ENCODE measurements around the gene CYRIA.

The CYRIA gene

DNA sequence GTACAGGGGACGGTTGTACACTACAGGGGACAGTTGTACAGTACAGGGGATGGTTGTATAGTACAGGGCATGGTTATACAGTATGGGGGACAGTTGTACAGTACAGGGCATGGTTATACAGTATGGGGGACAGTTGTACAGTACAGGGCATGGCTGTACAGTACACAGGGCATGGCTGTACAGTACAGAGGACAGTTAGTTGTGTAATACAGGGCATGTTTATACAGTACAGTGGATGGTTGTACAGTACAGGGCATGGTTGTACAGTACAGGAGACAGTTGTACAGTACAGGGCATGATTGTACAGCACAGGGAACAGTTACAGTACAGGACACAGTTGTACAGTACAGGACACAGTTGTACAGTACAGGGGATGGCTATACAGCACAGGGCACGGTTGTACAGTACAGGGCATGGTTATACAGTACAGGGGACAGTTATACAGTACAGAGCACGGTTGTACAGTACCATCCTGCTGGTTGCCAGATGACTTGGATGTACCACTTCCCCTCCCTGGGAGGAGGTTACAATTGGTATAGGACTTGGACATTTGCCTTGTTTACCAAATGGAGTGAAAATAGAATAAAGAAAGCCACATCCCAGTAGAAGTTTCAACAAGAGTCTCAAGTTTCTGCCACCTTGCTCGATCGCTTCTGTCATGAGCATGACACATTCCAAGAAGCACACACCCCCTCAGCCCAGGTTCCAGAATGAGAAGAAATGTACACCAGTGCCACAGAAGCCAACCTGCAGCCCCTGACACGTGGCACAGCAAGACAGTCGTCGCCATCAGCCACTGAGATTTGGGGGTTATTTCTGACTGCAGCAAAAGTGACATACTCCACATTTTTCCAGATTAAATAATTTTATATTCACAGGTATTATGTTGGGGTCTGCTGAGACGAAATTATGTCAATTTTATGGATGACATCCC is 16.0 kb downstream of the CYRIA start:
- no peak for DNase-seq

DNA sequence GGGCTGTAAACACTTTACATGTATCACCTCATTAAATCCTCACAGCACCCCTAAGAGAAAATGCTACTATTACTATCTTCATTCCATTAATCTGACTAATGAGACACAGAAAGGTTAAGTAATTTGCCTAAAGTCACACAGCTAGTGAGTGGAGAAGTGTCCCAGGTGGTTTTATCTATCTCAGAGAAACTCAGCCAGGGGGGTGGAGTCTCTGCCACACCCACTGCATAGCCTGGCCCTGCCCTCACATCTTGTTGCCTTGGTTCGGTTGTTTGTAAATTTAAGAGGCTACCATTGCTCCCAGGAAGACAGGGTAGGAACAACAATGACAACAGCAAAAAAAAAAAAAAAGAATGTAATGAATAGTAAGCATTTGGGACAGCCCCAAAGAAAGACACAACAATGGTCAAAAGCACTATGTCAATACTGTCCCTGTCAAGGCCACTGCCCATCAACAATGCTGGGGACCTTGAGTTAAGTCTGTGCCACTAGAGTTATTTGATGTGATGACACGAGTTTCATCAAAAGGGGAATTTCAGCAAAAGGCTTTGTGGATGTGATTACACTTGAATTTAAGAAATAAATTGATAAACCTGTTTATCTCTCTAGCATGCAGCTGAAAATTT is 17.5 kb downstream of the CYRIA start:
- DNase-seq, result no peak

DNA sequence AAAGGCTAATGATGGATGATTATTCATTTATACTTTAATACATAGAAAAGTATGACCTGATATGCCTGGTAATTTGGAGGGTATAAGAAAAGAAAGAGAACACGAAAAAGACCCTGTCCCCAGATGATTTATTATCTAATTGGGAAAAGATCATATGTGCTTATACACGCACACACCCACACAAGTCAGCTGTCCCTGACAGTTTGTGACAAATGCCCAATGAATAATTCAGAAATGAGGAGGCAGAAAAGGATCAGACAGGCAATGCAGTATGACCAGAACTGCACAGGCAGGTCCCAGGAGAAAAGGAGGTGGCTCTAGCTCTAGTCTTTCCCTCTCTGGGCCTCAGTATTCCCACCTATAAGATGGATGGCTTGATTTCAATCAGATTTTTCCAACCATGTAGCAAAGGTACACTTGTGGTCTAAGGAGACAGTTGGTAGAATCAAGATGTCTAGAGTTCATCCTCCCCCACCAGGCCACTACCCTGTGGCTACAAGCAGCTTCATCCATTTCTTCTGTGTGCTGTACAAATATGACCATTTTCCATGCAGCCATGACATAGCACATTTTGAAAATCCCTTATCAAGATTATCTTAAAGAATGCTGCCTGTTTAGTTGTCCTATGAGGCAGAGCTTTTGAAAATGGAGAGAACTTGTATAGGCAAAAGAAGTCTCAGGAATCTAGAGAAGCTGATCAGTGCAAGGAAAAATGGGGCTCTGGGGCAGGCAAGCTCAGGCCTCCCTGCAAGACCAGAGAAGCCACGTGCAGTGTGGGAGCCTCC is 19.7 kb downstream of the CYRIA start:
- no peak for DNase-seq

DNA sequence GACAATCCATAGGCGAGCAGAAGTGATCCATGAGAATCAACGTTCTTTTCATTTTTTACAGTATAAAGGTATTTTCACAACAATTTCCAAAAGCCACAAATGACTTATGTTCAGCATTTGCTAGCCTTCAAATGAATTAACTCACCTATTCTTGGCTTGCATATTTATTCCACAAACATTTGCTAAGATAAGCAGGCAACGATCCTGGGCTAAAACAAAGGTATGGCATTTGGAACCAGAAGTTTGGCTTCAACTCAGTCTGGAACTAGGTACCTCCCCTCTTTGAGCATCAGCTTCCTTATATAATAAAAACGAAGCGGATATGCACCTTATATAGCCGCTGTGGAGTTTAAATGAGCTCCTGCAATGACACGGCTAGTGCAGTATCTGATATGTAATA is 20.5 kb downstream of the CYRIA start:
- DNase-seq, result no peak

DNA sequence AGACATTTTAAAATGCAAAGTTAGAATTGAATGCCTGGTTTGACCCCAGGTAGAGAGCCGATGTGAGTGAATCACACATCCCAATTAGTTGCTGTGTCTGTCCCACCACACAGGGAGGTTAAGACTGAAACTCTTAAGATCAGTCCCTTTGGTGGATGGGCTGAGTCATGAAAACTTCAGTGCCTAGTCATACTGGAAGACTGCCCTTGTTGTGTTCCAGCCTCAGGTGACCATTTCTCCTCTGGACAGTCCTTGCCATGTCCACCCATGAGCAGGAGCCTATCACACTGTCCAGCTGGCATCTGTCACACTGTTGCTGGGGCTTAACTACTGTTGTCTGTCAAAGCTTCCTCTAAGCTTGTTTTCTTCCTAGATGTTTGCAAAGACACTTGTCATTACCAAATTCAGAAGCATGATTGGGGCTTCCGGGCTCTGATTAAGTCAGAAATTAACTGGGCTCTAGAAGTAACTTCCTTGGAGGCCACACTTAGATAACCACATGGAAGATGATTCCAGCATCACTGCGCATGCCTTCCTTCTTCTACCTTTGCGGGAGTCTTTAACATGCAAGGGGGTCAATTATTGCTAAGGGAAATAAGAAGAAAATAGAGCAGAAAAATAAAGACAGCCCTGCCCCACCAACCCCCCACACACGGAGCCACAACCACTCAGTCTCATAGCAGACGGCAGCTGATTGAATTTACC is 21.3 kb downstream of the CYRIA start:
- no peak for DNase-seq

DNA sequence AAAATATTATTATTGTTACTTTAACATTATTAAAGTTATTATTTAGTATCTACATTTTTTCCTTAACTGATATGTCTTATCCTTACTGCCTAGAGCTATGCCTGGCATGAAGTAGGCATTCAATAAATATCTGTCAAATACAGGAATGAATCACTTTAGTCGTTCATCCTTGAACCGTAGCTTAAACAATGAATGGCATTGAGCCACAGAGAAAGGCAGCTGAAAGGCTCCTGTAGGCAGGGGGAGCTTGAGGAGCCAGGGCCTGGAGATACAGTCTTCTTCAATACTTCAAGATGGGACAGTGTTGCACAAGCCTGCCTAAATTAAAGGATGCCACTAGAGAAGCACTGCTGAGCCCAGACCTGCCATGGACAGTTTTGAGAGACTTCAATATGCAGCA is 22.5 kb downstream of the CYRIA start:
- DNase-seq, result no peak

DNA sequence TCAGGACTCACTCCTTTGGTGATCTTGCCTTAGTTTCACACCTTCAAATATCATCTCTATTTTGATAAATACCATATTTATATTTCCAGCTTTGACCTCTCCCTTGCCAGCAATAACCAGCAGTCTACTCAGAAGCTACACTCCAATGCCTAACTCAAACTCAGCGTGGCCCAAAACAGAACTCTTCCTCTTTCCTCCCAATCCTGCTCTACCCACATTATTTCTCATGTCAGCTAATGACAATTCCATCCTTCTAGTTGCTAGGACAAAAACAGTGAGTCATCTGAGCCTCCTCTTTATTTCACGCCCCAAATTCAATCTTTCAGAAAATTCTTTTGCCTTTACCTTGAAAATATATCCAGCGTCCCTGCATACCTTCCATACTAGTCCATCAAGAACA is 23.5 kb downstream of the CYRIA start:
- no peak for DNase-seq

DNA sequence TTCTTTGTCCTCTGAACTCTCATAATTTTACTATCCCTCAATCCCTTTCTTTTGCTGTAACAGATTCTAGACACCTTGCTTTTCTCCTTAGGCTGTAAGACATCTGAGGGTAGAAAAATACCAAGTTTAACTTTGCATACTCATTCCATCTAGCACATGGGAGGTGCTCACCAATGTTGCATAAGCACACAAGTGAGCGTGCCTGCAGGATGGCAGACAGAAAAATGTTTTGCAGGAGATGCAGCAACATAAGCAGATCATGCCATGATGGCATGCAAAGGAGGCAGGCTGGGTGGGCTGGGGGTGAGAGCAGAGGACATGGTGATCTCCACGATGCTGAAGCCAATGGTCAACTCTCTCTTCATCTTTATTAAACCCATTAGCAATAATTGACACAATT is 24.1 kb downstream of the CYRIA start:
- DNase-seq, result no peak

DNA sequence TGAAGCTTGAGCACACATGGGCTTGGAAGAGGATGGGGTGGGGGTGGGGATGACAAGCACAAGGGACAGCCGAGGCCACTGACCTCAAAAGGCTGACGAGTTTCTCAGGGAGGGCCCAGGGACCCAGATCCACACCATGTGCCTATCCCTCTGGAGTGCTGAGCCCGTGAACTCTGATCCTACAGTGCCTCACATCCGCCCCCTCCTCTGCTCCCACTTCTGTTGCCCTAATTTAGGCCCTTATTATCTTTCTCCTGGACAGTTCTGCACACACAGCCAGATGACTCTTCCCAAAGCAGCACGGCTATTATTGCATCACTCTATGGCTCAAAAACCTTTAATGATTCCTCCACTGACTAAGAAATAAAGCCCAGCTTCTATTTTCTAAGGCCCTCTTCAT is 24.8 kb downstream of the CYRIA start:
- no peak for DNase-seq

DNA sequence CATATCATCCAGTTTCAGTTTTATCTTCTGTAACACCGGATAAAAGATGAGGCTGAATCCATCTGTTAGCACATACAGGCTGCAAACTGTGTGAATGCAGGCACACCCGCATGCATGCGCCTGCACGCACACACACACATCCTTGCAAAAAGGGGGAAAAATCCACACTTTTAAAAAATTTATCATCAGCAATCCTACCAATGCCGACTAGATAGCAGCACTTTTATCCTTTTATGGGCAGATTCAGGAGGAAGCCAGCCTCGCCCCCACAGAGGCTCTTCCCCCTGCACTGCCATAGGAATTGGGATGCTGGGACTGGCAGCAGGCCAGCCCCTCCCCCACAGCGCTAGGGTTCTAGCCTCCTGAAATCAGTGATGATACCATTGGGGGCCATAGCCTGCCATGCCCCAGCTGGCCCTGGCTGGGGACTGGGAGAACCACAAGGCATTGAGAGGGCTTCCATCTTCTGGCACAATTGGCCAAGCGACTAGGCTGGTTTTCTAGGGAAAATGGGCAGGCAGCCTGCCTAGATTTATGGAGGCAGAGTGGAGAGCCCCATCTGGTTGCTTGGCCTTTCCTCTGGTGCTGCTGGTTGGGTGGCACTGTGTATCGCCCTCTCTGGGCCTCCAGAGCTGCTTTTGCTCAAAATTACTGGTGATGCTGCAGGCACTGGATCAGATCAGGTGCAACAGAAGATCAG is 25.5 kb downstream of the CYRIA start:
- no peak for DNase-seq

DNA sequence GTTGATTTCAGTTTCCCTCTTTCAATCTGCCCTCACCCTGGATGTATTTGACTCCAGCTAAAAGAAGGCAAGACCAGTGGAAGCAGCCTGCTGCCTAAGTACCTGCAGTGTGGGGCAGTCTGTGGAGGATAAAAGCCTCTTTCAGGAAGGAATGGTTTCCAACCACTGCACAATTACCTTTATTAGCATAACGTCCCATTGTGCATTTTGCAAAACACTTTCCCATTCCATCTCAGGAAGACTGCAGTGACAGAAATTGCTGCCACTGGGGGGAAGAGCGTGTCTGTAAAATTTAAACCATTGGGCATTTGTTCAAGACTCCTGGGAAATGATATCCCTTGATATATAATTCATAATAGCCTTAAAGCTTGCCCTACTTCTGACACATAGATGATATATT is 26.2 kb downstream of the CYRIA start:
- no peak for DNase-seq

DNA sequence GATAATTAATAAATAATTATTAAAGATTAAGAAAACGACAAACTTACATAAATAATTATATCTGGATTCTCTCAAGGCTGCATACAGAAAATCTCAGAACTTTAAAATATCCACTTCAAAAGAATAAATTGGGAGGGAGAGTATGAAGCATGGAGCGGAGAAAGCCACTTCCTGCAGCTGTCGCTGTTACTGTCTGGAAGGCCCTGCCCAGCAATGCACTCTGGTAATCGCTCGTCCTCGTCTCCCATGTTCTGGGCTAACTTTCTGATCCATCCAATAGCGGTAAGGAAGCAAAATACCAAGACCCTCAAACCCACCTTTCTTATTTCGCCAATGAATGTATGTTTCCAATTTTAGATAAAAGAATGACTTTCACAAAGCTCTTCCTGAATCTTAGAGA is 26.7 kb downstream of the CYRIA start:
- no peak for DNase-seq

DNA sequence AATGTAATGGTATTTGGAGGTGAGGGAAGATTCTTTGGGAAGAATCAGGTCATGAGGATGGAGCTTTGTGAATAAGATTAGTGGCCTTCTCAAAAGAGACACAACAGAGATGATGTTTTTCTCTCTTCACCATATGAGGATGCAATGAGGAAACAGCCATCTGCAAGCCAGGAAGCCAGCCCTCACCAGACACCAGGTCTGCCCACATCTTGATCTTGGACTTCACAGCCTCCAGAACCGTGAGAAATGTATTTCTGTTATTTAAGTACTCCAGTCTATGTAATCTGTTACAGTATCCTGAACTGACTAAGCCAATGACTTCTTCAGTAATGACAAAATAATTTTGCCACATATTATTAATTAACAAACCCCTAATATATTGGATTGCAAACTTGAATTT is 28.3 kb downstream of the CYRIA start:
- DNase-seq, result no peak

DNA sequence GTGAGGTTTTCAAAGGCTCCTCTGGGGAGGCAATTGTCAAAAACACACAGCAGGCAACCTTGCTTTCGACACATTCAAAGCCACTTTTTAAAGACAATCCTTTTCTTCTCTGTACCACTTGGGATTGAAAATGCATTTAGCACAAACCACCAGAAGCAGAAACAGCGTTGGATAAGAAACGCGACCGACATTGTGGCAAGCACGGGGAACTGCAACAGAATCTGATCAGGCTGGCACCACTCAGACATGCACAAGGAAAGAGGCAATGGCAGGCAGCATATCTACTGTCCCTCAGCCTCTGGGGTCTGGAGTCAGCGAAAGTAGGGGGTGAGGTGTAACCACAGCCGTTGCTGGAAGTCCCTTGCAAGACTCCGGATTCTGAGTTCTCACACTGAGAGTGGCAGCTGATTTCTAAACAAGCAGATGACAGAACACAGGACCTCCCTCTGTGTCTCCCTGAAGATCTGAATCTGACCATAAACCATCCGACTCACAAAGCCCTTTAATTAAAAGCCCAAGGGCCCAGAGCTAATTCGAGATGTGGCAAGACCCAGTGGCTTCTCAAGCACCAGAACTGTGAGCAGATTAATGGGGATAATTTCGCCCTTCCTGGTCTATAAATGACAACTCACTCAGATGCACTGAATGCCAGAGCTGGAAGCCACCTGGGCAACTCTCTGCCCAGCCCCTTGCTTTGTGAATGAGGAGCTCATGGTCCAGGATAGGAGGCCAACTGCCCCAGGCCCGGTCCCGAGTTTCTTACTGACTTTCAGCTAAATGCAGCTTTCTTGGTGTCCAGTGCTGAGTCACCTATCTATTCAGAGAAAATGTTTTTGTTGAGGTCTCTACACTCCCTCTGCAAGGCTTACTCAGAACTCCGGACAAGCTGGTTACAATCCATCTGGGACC is 29.6 kb downstream of the CYRIA start:
- no peak for DNase-seq

DNA sequence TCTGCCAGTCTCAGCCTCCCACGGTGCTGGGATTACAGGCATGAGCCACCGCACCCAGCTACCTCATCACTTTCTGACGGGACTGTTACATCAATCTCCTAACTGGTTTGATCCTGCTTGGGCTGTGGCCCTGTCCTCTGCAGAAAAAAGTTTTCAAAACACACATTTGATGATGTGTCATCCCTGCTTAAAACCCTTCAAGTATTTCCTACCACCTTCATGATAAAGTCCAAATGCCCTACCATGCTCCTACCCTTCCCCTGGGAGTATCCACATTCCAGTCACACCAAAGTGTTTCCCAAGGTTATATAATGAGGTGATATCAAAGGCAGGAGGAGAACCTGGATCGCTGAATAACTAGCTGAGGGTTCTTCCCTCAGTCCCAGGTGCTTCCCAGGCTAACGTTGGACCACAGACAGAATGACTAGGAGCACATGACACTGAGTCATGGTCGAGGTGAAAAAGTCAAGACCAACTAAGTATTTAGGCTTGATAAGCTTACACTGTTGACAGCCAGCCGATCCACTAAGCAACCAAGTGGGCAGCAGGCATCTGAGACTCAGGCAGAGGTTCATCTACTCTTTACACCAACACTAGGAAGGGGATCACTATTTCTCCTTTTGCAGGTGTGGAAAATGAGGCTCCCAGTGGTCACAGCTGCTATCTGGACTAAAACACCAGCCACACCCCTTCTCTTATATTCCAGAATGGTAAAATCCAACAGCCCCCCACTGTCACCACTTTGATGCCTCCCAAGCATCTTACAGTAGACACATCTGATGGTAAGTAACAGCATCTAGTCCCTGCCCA is 31.8 kb downstream of the CYRIA start:
- DNase-seq, result no peak

DNA sequence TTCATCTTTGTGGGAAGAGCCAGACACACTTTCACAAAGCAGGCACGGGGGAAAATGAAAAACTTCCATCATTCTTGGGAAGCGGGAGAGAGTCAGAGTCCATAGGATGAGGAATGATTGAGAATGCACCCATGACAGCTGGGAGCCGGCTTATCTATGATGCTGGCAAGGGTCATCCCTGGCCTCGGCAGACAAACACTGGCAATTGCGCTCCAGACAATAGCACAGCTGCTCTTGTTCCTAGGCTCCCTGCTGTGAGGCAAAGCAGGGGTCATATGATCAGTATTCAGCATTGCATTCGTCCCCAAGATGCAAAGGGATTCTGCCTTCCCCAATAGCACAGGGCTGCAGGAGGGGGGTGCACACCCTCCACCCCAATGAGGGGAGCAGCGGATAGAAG is 33.0 kb downstream of the CYRIA start:
- DNase-seq, result no peak

DNA sequence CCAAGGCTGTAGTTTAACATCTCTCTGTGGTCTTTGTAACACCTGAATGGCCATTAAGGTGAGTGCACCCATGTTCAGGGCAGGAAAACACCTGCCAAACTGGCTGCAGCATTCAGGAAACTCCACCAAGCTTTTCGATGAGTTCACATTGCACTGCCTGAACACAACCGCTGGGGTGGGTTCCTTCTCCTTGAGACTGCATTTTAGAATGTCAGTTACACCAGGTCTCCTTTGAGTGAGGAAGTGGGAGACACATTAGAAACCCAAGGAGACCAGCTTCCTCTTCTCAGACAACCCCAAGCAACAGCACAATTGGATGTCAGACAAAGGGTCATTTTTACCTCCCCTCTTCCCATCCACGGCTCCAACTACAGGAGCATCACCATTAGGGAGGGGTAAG is 35.2 kb downstream of the CYRIA start:
- no peak for DNase-seq

DNA sequence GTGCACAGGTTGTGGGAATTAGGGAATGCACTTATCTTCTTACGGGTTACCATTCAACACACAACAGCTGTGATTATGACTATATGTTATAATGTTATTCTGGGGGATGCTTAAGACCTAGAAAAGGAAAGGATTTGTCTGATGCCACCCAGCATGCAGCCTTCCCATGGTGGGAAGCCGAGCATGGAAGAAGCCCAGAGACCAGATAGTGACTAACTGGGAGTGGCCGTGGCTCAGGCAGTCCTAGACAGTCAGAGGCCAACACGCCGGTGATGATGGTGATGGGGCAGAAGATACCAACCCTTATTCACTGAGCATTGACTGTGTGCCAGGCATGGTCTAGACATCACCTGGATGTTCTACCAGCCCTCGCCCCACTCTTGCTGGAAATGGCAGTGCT is 35.9 kb downstream of the CYRIA start:
- DNase-seq, result no peak

DNA sequence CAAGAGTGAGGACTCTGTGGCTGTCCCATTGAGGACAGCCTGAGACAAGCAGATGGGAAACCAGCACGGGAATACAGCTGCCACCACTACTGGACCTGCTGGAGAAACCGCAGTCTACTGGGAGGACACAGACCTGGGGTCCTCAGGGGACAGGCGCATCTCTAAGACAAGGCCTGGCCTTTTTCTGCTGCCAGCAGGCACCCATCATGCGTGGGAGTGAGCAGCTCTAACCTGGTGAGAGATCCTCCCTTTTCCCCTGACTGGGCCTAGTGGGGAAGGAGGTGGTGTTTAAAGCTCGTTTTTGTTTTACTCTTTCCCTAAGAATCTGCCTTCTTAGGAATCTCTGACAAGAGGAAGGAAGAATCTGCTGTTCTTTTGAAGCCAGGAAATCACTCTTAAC is 36.6 kb downstream of the CYRIA start:
- no peak for DNase-seq

DNA sequence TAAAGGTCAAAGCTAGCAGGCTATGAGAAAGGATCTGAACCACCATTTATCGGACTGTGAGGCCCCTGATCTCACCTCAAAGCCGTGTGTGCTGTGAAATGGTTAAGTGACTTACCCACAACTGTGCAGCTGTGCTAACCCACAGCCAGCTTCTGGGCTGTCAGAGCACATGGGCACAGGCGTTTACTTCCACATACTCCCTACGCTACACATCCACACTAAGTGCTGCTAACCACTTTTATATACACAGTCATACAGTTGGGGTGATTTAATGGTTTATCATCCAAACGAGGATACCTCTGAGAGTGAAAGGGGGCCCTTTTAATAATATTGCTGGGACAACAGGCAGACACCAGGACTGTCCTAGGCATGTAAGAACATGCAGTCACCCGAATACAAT is 37.3 kb downstream of the CYRIA start:
- DNase-seq, result no peak

Measured in activated T-cell treated with anti-CD3 and anti-CD28 coated beads, Interleukin-2, amount 50 U/mL, for 48 hours (primary cell).